LNCaP clone FGC (cell line): ENCODE measurements around the gene DNAAF3.
A peak's percentile ranks its signal among the peaks of the same experiment; 100 is the strongest.

ENCODE experiments used
- DNase-seq: peaks from one replicate; pipeline ENCODE4 v3.0.0-alpha.2; 2011; ENCODE audit warnings: low read depth
- H3K4me3 ChIP-seq: 2 replicates; pipeline ENCODE4 v1.5.1; 2011; ENCODE audit warnings: mild to moderate bottlenecking, low read depth, low read length, control low read depth
- TF ChIP-seq, protein P1 (sequence below): IDR thresholded peaks from 2 replicates; pipeline ENCODE4 v1.5.1; 2012; ENCODE audit warnings: mild to moderate bottlenecking; ENCODE audit not compliant: control insufficient read depth, insufficient read depth; ENCODE audit errors: extremely low read depth

DNAAF3 gene

GRCh38 chr19:55166530-55167268 is at the start of gene DNAAF3:
Gene DNAAF3 (minus strand): TSS chr19:55166613. CDS start chr19:55166413, 200 bp downstream.
- peak; percentile 95 for DNase-seq
- TF ChIP-seq, protein P1, sequence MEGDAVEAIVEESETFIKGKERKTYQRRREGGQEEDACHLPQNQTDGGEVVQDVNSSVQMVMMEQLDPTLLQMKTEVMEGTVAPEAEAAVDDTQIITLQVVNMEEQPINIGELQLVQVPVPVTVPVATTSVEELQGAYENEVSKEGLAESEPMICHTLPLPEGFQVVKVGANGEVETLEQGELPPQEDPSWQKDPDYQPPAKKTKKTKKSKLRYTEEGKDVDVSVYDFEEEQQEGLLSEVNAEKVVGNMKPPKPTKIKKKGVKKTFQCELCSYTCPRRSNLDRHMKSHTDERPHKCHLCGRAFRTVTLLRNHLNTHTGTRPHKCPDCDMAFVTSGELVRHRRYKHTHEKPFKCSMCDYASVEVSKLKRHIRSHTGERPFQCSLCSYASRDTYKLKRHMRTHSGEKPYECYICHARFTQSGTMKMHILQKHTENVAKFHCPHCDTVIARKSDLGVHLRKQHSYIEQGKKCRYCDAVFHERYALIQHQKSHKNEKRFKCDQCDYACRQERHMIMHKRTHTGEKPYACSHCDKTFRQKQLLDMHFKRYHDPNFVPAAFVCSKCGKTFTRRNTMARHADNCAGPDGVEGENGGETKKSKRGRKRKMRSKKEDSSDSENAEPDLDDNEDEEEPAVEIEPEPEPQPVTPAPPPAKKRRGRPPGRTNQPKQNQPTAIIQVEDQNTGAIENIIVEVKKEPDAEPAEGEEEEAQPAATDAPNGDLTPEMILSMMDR = no peak
- peak within 1 kb of the TSS; percentile 59 for H3K4me3 ChIP-seq

GRCh38 chr19:55213547-55213946 is 47.1 kb upstream of the DNAAF3 start:
- no peak overlapping the region for H3K4me3 ChIP-seq
- DNase-seq = no peak
- TF ChIP-seq, protein P1 = no peak

DNA sequence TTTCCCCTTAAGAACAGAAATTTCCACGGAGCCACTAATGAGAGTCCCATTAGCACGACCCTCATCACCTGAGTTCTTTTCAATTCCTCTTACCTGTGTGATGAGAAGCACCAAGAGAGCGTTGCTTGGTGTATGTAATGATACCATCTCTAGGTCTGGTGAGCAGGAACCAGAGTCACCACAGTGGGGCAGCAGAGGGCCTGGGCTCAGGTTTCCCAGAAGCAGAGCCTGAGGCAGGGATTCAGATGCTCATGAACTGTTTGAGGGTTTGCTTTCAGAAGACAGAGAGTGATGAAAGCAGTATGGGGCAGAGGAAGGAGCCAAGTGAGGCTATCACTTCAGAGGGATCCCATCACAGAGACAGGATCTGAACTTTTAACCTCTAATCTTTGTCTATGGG is 46.0 kb upstream of the DNAAF3 start:
- no peak overlapping the region for H3K4me3 ChIP-seq
- no peak for DNase-seq
- TF ChIP-seq, protein P1 = no peak

DNA sequence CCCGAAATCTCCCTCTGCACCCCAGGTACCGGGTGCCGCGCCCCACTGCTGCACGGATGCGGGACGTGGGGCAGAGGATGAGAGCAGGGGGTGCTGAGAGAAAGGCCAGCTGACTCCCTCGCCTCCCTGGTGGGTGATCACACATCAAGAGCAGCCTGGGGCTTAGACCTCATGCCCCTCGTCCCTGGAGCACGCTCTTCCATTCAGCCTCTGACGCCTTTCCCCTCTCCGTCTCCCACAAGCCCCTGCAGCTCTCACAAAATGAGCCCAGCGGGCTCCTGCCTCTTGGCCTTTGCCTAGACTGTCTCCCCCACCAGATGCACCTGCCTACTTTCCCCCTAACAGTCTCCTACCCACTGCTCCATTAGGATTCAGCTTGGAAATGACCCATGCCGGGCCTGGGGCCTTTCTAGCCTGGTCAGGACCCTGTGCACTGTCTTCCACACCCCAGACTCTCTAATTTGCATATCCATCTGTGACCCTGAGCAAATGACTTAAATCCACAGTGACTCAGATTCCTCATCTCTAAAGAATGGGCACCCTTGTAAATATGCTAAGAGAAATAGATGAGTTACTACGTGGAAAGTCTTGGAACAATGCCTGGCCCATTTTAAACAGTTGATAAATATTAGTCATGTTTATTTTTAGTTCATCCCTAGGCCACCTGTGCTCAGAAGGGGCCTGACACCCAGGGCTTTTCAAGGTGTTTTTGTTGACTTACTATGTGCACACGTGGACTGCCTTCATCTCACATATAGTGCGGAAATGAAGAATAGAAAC is 43.5 kb upstream of the DNAAF3 start:
- DNase-seq = peak; percentile 75
- TF ChIP-seq, protein P1 = no peak
- H3K4me3 ChIP-seq = no peak overlapping the region

GRCh38 chr19:55208880-55209692 is 42.7 kb upstream of the DNAAF3 start, which contains the start of gene PTPRH:
Gene PTPRH (minus strand): TSS chr19:55209501. CDS start chr19:55209433, 68 bp downstream.
- no peak for DNase-seq
- H3K4me3 ChIP-seq = no peak within 1 kb of the TSS
- TF ChIP-seq, protein P1 = no peak

DNA sequence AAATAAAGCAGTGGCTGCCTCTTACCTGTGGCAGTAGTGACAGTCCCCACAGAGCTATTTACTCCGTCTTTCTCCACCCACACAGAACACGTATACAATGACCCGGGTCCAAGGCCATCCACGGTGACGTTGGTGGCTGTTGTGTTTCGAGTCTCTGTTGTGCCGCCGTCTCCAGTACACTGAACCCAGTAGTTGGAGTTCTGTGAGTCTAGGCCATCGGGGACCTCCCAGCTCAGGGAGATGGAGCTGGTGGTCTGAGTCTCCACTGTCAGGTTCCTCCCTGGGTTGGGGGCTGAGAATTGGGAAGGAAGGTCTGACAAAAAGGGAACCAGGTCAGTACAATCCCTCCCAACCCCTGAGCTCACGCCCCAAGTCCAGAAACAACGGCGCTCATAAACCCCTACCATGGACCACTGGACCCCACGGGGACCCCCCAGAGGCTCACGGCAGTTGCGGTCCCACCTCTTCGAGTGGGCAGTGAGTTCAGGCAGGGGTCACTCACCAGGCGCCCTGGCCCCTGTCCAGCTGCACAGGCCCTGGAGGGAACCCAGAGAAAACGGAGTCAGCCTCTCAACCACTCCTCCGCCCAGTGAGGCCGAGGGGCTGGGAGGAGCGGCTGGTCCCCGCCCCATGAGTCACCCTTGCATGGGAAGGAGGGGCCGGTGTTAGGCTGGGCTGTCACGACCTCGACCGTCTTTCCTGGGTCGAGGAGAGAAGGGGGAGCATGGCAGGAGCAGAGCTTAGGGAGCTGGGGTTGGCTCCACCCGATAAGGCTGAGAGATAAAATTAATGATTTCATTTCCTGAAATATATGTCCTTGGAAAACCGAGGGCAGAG is 40.5 kb upstream of the DNAAF3 start:
- TF ChIP-seq, protein P1 = no peak
- no peak for DNase-seq
- no peak overlapping the region for H3K4me3 ChIP-seq
